BLaER1 treated with 17β-estradiol and CSF1 and Interleukin-3, amounts not matched to agents 10 nM and 100 nM (cell line): ENCODE data around the gene PHOX2B.

Experiments used
- H3K27ac ChIP-seq, 11 experiments: shearing (Covaris generic); formaldehyde crosslinking; 2 replicates each; pipeline ENCODE4 v1.8.1; 2022
- H3K27me3 ChIP-seq, 11 experiments: shearing (Covaris generic); formaldehyde crosslinking; 2 replicates each; pipeline ENCODE4 v1.8.1; 2022
- H3K36me3 ChIP-seq, 11 experiments: shearing (Covaris generic); formaldehyde crosslinking; 2 replicates each; pipeline ENCODE4 v1.8.1; 2022
- H3K4me1 ChIP-seq, 10 experiments: shearing (Covaris generic); formaldehyde crosslinking; 2 replicates each; pipeline ENCODE4 v1.8.1; 2022
- H3K4me2 ChIP-seq, 11 experiments: shearing (Covaris generic); formaldehyde crosslinking; 2 replicates each; pipeline ENCODE4 v1.8.1; 2022
- H3K4me3 ChIP-seq, 10 experiments: shearing (Covaris generic); formaldehyde crosslinking; 2 replicates each; pipeline ENCODE4 v1.8.1; 2022
- H3K9ac ChIP-seq, 11 experiments: shearing (Covaris generic); formaldehyde crosslinking; 2 replicates each; pipeline ENCODE4 v1.8.1; 2022
- H3K9me3 ChIP-seq, 11 experiments: shearing (Covaris generic); formaldehyde crosslinking; replicated peaks in 1 of 11; 2 replicates each; pipeline ENCODE4 v1.8.1; 2022
- H4K20me1 ChIP-seq, 11 experiments: shearing (Covaris generic); formaldehyde crosslinking; 2 replicates each; pipeline ENCODE4 v1.8.1; 2022
- Cebpa-rat ChIP-seq, 11 experiments: shearing (Covaris generic); IDR thresholded peaks; 2 replicates each; pipeline ENCODE4 v1.8.1; 2022

Gene PHOX2B

DNA sequence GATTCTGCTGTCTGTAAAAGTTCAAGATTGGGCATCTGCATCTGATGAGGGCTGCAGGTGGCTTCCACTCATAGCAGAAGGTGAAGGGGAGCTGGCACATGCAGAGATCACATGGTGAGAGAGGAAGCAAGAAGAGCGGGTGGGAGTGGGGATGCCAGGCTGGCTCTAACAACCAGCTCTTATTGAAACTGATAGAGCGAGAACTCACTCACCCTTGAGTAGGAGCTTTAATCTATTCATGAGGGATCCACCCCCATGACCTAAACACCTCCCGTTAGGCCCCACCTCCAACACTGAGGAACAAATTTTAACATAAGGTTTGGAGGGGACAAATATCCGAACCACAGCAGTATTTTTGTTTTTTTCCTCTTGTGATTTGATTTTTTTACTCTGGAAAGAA is 45.8 kb downstream of the PHOX2B start:
- Histone ChIP-seq H3K36me3 (no peaks in the 10 kb centered on the region), H3K9ac (no peak overlapping the region), H3K4me1 (no peaks in the 10 kb centered on the region), H3K4me3 (no peak overlapping the region), H3K4me2 (no peak overlapping the region), H3K27me3 (no peaks in the 10 kb centered on the region), H4K20me1 (no peaks in the 10 kb centered on the region), H3K27ac (no peak overlapping the region), H3K9me3 (no peaks in the 10 kb centered on the region)
- no peak for TF ChIP-seq Cebpa-rat (IDR thresholded peaks at IDR 0.05)

DNA sequence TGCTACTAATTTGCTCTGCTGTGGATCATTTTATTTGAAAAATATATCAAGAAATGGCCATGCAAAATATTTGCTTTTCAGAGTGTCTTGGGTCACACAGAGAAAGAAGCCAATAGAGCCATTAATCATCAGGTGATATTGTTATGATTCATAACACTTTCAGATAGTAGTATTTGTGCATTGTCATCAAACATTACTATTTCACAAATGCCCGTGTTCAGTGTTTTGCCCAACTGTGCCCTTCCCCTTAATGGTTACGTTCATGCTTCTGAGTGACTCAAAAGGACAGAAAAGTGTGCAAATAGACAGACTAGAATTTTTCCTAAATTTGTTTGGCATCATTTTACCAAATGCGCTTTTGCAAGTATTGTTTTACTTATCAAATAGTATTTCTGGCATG is 46.5 kb downstream of the PHOX2B start:
- no peaks in the 10 kb centered on the region for H4K20me1 ChIP-seq
- no peaks in the 10 kb centered on the region for H3K9me3 ChIP-seq
- no peaks in the 10 kb centered on the region for H3K4me1 ChIP-seq
- H3K36me3 ChIP-seq: no peaks in the 10 kb centered on the region
- no peak for TF ChIP-seq Cebpa-rat (IDR thresholded peaks at IDR 0.05)
- H3K9ac ChIP-seq: no peak overlapping the region
- no peak overlapping the region for H3K27ac ChIP-seq
- H3K4me3 ChIP-seq: no peak overlapping the region
- no peak overlapping the region for H3K4me2 ChIP-seq
- no peaks in the 10 kb centered on the region for H3K27me3 ChIP-seq

DNA sequence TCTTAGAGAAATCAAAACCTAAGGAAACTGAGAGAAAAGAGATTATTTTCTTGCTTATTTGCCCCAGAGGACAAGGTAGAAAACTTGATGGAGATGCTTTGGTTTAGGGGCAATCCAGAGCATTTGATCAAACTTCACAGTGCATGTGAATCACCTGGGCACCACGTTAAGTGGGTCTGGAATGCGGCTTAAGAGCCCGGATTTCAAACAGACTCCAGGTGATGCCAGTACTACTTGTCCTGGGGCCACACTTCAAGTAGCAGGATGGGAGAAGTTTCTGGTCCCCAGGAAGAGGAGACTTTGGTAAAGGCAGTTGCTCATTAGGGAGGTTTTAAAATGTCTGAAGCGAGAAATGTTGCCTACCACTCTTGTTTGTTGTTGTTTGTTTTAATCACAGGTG is 51.8 kb downstream of the PHOX2B start:
- H3K27ac ChIP-seq: no peak overlapping the region
- H3K9ac ChIP-seq: no peak overlapping the region
- no peaks in the 10 kb centered on the region for H3K9me3 ChIP-seq

DNA sequence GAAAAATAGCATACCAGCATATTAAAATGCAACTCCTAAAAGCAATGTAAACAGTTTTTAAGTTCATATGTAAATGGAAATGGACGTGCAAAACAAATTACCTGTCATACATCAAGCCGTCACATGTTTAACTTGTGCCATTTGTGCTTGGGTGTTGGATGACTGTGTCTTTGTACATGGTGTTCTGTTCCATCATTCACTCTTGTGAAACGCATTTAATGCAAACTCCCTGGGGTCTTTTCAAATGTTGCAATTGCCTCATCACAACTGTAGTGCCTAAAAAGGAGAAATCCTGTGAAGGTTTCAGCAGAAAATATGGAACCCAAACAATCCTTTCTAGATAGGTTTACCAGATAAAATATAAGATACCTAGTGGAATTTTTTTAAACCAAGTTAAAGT is 52.4 kb downstream of the PHOX2B start:
- H3K4me2 ChIP-seq: no peak overlapping the region
- no peak overlapping the region for H3K27ac ChIP-seq
- no peaks in the 10 kb centered on the region for H3K9me3 ChIP-seq
- no peaks in the 10 kb centered on the region for H3K36me3 ChIP-seq
- TF ChIP-seq Cebpa-rat (IDR thresholded peaks at IDR 0.05): no peak
- H4K20me1 ChIP-seq: no peaks in the 10 kb centered on the region
- no peak overlapping the region for H3K4me3 ChIP-seq
- no peaks in the 10 kb centered on the region for H3K27me3 ChIP-seq
- no peak overlapping the region for H3K9ac ChIP-seq
- H3K4me1 ChIP-seq: no peaks in the 10 kb centered on the region

More for the DNA sequence above, 51.8 kb downstream of the PHOX2B start:
- no peak overlapping the region for H3K4me2 ChIP-seq
- no peaks in the 10 kb centered on the region for H4K20me1 ChIP-seq
- H3K4me3 ChIP-seq: no peak overlapping the region
- no peaks in the 10 kb centered on the region for H3K36me3 ChIP-seq
- TF ChIP-seq Cebpa-rat (IDR thresholded peaks at IDR 0.05): no peak
- H3K4me1 ChIP-seq: no peaks in the 10 kb centered on the region
- no peaks in the 10 kb centered on the region for H3K27me3 ChIP-seq
